AG09309 (cell line): ENCODE data around the gene PASK.

Experiments used
- DNase-seq: peaks from one replicate; pipeline ENCODE4 v3.0.0-alpha.2; 2010; ENCODE audit warnings: low read depth
- H3K4me3 ChIP-seq: 2 replicates; pipeline ENCODE4 v1.5.1; 2011; ENCODE audit warnings: mild to moderate bottlenecking, low read depth, low read length, moderate library complexity; ENCODE audit not compliant: control insufficient read depth
- TF ChIP-seq, protein P1 (sequence below): IDR thresholded peaks from 2 replicates; pipeline ENCODE4 v1.5.1; 2011; ENCODE audit warnings: mild to moderate bottlenecking, low read depth, low read length, inconsistent platforms; ENCODE audit not compliant: insufficient read depth, control insufficient read depth; ENCODE audit errors: missing control alignments

The PASK gene

GRCh38 chr2:241173557-241173956 is 24.3 kb upstream of the PASK start:
- no peak overlapping the region for H3K4me3 ChIP-seq
- DNase-seq, result no peak

DNA sequence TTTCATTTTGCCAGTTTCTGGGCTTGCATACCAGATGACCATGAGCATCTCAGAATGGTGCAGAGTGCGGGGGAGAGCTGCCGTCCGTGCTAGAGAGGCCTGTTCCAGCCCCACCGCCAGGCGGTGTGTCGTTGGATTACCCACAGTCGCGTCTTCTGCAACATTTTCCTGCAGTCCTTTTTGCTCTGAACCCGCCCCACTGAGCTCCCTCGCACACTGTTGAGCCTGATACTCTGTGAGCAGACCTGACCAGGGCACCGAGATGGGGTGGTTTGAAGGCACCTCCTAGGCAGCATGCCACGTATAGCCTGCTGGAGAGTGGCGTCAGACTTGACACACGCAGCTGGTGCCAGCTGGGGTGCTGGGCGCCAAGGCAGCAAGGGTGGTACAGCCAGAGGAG is 19.1 kb upstream of the PASK start:
- no peak overlapping the region for H3K4me3 ChIP-seq
- no peak for DNase-seq
- TF ChIP-seq, protein P1, sequence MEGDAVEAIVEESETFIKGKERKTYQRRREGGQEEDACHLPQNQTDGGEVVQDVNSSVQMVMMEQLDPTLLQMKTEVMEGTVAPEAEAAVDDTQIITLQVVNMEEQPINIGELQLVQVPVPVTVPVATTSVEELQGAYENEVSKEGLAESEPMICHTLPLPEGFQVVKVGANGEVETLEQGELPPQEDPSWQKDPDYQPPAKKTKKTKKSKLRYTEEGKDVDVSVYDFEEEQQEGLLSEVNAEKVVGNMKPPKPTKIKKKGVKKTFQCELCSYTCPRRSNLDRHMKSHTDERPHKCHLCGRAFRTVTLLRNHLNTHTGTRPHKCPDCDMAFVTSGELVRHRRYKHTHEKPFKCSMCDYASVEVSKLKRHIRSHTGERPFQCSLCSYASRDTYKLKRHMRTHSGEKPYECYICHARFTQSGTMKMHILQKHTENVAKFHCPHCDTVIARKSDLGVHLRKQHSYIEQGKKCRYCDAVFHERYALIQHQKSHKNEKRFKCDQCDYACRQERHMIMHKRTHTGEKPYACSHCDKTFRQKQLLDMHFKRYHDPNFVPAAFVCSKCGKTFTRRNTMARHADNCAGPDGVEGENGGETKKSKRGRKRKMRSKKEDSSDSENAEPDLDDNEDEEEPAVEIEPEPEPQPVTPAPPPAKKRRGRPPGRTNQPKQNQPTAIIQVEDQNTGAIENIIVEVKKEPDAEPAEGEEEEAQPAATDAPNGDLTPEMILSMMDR, result no peak

More at GRCh38 chr2:241173557-241173956, 24.3 kb upstream of the PASK start:
- TF ChIP-seq, protein P1, result no peak

GRCh38 chr2:241163601-241164118 is 14.4 kb upstream of the PASK start:
- TF ChIP-seq, protein P1, result no peak
- no peak for DNase-seq
- H3K4me3 ChIP-seq, result no peak overlapping the region

- H3K4me3 ChIP-seq, result no peak overlapping the region
- peak; percentile 59 for DNase-seq
- TF ChIP-seq, protein P1, result no peak
Measured at GRCh38 chr2:241161646-241162281, 12.5 kb upstream of the PASK start.

GRCh38 chr2:241160318-241160717 is 11.0 kb upstream of the PASK start:
- TF ChIP-seq, protein P1, result no peak
- no peak overlapping the region for H3K4me3 ChIP-seq
- DNase-seq, result no peak

- no peak overlapping the region for H3K4me3 ChIP-seq
- TF ChIP-seq, protein P1, result no peak
- no peak for DNase-seq
Measured at GRCh38 chr2:241159116-241159515, 9.8 kb upstream of the PASK start.
